GM18517 (cell line): Measurements from ENCODE around the gene ZBED4.

ENCODE experiments used
- ATAC-seq: cut with Tn5 transposase; IDR thresholded peaks from one replicate; pipeline ENCODE4 v1.9.1; 2021; ENCODE audit warnings: mild to moderate bottlenecking, moderate library complexity; ENCODE audit not compliant: unreplicated experiment

Gene ZBED4

GRCh38 chr22:49899530-49899929, 45.9 kb downstream of the ZBED4 start:
- no peak for ATAC-seq

DNA sequence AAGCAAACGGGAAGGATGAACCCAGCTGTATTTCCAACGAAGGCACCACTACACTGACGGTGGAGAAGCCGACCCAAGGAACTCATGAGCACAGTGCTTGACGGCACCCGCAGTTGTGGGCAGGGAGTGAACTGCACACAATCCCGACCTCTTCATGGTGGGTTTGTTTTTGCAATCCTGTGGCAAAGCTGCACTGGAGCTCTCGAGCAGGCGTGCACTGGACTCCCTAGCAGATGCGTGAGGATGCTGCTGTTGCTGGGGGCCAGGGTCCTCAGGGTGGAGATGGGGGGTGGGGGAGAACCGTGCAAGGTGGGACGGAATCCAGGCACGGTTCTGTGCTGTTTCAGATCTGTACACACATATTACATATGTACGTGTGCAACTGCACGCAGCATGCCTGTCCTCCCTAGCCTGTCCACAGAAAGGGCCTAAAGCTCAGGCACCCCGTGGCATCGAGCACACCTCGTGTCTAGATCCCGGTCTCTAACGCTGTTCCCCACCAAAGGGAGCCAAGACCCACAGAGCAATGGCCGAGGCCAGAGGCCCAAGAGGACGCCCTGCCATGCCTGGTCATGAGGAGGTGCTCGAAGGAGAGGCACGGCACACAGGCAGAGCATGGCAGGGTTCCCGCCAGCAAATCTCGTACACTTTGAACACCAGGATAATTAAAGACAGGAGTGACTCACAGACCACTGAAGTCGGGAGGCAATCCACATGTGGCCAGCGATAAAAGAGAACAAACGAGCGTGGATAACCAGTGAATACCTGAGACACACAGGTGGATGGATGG, 47.0 kb downstream of the ZBED4 start:
- ATAC-seq, result no peak

GRCh38 chr22:49901457-49901856, 47.8 kb downstream of the ZBED4 start:
- ATAC-seq, result no peak

GRCh38 chr22:49903322-49904039, 49.8 kb downstream of the ZBED4 start:
- no peak for ATAC-seq

DNA sequence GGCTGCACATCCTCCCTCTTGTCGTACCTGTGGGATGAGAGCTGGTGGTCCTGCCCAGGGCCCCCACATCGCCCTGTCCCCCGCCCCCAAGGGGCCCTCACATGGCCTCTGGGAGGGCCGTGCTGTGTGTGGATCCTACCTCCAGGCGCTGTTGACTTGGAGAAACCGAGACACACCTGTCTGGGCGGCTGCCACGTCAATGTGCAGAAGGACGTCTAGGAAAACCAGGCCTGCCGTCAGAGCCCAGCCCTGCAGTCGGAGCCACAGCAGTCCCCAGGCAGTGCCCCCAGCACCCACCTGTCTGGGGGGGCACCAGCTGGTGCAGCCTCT, 50.4 kb downstream of the ZBED4 start:
- ATAC-seq, result no peak

- ATAC-seq, result no peak
These were observed 51.8 kb downstream of the ZBED4 start for GRCh38 chr22:49905465-49905864.

DNA sequence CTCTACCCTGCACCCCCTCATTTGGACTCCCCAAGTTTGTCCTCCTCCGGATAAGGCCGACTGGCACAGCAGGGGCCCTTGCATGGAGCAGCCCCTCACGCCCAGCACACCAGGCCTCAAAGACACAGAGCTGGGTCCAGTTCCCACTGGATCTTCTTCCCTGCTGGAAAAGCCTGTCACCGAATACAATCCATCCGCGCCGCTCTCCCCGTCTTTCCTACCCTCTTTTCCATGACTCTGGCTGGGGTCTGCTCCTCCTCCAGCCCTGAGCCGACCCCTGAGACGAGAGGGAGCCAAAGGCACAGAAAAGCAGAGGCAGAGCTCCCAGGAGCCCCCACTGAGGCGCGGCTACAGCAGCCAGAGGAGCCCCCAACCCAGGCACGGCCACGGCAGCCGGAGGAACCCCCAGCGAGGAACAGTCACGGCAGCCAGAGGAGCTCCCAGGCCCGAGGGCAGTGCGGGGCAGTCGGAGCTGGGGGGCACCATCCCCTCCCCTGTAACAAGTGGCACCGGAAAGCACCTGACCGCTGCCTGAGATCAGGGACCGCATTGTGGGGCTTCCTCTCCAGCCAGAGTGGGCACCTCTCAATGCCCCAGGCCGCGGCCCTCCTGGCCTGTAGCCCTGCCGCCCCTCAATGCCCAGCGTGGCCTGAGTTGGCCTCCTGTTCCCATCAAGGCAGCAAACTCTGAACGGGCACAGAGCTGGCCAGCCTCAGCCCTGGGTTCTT, 52.6 kb downstream of the ZBED4 start:
- no peak for ATAC-seq

GRCh38 chr22:49906799-49907290, 53.2 kb downstream of the ZBED4 start:
- ATAC-seq, result no peak

DNA sequence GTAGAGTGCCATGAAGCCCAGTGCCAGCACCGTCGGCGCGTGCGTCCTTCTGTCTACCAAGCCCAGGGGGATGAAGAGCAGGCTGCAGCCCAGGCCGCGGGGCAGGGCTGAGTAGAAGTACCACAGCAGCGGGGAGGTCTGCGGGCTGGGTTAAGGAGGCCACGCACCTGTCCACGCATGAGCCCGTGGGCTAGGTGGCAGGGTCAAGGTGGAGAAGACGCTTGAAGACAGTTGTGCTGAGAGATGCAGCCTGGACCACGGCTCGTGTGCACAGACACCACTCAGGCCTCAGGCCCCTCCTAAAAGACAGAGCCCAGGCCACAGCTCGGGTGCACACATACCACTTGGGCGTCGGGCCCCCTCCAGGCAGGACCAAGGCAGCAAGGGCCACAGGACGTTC, 54.2 kb downstream of the ZBED4 start:
- no peak for ATAC-seq

DNA sequence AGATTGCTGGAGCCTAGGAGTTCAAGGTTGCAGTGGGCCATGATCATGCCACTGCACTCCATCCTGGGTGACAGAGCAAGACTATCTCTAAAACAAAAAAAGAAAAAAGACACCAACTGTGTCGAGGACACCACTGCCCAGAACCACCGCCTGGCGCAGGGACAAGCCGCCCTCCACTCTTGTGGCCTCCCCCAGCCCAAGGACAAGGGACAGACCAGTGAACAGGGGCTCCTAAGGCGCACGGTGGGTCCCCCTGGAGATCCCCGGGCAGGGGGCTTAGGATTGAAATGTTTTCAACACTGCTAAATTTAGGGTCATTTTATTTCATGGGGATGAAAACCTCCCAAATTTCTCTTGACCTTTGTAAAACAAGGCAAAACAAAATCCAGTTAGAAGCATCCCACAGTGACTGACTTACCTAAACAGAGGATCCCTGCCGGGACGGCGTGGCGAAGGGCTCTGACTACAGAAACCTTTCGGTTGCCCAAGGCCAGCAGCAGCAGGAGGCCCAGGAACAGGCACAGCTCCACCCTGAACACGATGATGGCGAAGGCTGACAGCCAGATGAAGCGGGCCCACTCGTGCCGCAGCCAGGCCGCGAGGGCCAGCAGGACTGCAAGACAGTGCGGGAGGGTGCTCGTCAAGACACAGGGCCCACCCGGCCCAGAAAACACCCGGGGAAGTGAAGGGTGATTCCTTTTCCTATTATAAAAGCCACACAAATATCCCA, 56.0 kb downstream of the ZBED4 start:
- no peak for ATAC-seq

GRCh38 chr22:49910229-49911155, 56.8 kb downstream of the ZBED4 start:
- ATAC-seq, result no peak

DNA sequence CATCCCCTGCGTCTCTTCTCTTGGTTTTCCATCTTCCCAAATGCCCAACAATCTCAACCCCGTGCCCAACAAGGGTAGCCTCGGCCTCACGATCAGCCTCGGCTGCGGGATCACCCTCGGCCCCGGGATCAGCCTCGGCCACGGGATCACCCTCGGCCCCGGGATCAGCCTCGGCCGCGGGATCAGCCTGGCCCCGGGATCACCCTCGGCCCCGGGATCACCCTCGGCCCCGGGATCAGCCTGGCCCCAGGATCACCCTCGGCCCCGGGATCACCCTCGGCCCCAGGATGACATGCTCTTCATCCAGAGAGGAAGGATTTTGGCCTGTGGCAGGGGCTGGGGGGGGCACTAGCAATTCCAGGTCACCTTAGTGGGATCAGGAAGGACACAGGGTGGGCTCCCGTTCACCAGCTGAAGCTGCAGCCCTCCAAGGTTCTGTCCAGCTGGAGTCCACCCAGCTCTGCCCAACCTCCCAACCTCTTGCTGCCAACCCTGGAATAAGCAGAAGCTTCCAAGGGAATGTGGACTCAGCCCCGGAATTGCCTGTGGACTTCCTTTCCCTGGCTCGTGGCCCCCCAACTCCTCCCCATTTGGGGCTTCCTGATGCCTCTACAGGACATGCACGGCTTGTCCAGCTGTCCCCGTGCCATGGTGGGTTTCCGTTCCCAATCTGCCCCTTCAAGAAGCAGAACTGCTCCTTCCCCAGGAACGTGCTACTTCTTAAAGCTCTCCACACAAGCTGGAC, 58.4 kb downstream of the ZBED4 start:
- ATAC-seq, result no peak

- ATAC-seq, result no peak
These were observed 59.4 kb downstream of the ZBED4 start for GRCh38 chr22:49913026-49913425.

GRCh38 chr22:49913446-49913845, 59.8 kb downstream of the ZBED4 start:
- ATAC-seq, result no peak

- no peak for ATAC-seq
These were observed 60.6 kb downstream of the ZBED4 start for GRCh38 chr22:49914256-49914655.

GRCh38 chr22:49915610-49916009, 62.0 kb downstream of the ZBED4 start:
- ATAC-seq, result no peak

DNA sequence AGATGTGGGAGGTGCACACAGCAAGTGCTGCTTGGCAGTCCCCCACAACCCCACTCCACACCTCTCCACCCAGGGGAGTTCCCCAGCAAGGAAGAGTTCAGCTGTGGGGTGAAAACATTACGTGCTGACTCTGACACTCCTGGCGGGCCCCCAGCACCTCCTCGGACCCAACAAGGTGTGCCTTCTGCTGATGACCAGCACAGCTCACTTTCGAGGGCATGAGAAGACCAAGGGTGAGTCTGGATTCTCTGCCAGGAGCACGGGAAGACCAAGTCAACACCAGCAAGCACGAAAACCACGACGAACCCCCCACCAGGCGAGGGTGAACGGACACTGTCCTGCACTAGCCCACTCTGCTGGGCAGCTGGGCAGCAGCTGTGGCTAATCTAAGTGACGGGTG, 63.2 kb downstream of the ZBED4 start:
- no peak for ATAC-seq

DNA sequence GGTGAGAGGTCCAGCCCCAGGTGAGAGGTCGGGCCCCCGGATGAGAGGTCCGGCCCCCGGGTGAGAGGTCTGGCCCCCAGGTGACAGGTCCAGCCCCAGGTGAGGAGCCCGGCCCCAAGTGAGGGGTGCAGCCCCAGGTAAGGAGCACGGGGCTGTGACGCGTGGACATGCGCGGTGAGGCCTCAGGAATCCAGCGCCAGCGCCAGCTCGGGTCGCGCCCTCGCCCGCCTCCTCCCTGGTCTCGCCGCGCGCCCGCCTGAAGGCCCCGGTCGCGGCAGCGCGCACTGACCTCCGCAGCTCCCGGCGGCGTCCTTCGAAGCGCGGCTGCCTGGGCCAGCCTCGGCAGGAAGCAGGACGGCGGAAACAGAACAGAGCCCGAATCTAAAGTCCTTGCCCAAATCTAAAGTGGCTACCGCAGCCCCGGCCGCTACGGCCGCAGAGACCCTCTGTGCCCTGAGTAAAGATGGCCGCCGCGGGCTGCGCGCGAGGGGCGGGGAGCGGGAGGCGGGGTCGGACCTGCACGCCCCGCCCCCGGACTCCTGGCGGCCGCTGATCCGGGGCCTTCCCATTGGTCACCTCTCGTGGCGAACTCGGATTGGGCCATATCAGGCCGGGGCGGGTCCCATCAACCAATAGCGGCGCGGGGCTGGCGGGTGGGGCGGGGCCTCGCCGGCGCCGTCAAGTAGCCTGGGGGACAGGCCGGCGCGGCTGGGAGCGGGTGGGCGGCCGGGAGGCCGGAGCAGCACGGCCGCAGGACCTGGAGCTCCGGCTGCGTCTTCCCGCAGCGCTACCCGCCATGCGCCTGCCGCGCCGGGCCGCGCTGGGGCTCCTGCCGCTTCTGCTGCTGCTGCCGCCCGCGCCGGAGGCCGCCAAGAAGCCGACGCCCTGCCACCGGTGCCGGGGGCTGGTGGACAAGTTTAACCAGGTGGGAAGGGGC, 64.6 kb downstream of the ZBED4 start, which contains the start of the genes ALG12 and CRELD2:
ALG12 (minus strand) TSS at position 465 of the 937 bp plus-strand sequence. CDS start 4,673 bp downstream, outside the sequence.
CRELD2 (plus strand) TSS at position 661 of the 937 bp plus-strand sequence; CDS start at position 797, 136 bp downstream.
- ATAC-seq, result peak; percentile 79
